ENCODE results near the gene PDE3B. TPM values are rescaled to one million over a fixed set of nuclear protein-coding genes. Genes with fewer than 3 reads are reported as not detected.
"Not testable (repeated sequence)": the region's sequence is repeated elsewhere in the genome, so short reads cannot be mapped to it uniquely, and the experiment has no call there.

Gene PDE3B
- total and polyA plus RNA-seq, 2 donors, result 9.8 to 32.9 TPM

DNA sequence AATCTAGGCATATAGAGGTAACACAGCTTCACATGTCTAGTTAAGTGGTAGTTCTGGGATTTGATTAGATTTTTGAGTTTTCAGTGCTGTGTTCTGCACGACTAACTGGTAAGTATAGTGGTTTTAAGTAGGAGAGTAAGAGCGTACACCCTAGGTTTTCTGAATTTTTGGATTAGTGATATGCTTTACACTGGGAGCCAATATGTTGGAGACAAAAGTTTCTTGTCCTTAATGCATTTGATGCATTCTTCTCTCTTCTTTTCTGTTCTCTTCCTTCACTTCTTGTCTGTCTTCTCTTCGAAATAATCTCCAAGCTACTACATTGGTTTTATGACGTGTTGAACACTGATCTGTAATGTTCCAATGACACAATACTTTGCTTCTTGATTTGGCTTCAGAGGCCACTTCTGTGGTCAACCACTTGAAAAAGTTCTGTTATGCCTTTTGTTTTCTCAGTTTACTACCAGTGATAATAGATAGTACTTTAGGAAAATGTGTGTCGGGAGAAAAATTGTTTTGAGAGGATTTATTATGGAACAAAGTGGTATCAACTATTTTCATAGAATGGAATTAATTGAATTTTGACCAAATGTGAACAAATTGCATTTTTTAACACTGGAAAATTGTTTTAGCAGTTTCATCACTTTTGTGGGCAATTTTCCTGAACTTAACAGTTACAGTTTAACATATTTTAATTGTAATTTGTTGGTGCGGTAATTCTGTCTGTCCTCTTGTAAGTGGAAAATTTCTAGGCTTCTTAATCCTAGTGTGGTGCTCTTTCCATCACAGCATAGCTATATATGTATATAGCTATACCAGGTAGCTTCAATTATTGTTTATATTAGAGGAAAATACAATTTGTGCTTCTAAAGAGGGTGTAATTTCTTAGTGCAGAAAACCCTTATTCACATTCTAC, 2.6 kb downstream of the PDE3B start:
- Histone ChIP-seq H3K36me3 (ENCODE audit: control insufficient read depth in 2 of 2, insufficient read depth in 2 of 2, low read length in 1 of 2) (no peaks in the 10 kb centered on the region), H3K27me3 (ENCODE audit: control insufficient read depth in 2 of 2, insufficient read depth in 1 of 2, low read length in 1 of 2) (peaks cover 2 to 17% of the 10 kb centered on the region in 2 donors), H3K27ac (ENCODE audit: low read depth in 1 of 2, low read length in 1 of 2) (no peak overlapping the region), H3K9me3 (ENCODE audit: control insufficient read depth in 2 of 2, insufficient read depth in 1 of 2, low read length in 1 of 2) (no peaks in the 10 kb centered on the region), H3K4me1 (ENCODE audit: control insufficient read depth in 2 of 2, insufficient read depth in 2 of 2, low read length in 2 of 2) (peaks cover 4 to 9% of the 10 kb centered on the region in 2 donors), H3K4me3 (ENCODE audit: low read length in 2 of 2) (peak overlapping the region; percentile 34 to 80)
- WGBS, result 91% methylated on average over 6 of the region's 6 CpGs
- peak in 1 of 9 donors; percentile 36 for DNase-seq (ENCODE audit: low read depth in 6 of 9, low spot score in 9 of 9)

DNA sequence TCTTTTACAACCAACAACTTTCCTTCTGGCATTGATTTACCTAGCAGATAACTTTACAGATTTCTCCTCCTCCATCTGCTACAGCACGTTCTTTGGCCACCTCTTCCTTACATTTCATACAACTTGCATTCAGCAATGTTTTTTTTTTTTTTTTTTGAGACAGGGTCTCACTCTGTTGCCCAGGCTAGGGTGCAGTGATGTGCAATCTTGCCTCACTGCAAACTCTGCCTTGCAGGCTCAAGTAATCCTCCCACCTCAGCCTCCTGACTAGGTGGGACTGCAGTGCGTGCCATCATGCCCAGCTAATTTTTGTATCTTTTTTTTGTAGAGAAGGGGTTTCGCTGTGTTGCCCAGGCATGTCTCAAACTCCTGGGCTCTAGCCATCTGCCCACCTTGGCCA, 6.5 kb downstream of the PDE3B start:
- H3K4me1 ChIP-seq (ENCODE audit: control insufficient read depth in 2 of 2, insufficient read depth in 2 of 2, low read length in 2 of 2), result no peaks in the 10 kb centered on the region
- H3K27ac ChIP-seq (ENCODE audit: low read depth in 1 of 2, low read length in 1 of 2), result no peak overlapping the region
- DNase-seq (ENCODE audit: low read depth in 6 of 9, low spot score in 9 of 9), result no peak
- H3K27me3 ChIP-seq (ENCODE audit: control insufficient read depth in 2 of 2, insufficient read depth in 1 of 2, low read length in 1 of 2), result peaks cover 2 to 4% of the 10 kb centered on the region in 2 donors
- H3K9me3 ChIP-seq (ENCODE audit: control insufficient read depth in 2 of 2, insufficient read depth in 1 of 2, low read length in 1 of 2), result no peaks in the 10 kb centered on the region
- WGBS, result 97% methylated on average over 3 of the region's 3 CpGs
- no peak overlapping the region for H3K4me3 ChIP-seq (ENCODE audit: low read length in 2 of 2)
- no peaks in the 10 kb centered on the region for H3K36me3 ChIP-seq (ENCODE audit: control insufficient read depth in 2 of 2, insufficient read depth in 2 of 2, low read length in 1 of 2)

DNA sequence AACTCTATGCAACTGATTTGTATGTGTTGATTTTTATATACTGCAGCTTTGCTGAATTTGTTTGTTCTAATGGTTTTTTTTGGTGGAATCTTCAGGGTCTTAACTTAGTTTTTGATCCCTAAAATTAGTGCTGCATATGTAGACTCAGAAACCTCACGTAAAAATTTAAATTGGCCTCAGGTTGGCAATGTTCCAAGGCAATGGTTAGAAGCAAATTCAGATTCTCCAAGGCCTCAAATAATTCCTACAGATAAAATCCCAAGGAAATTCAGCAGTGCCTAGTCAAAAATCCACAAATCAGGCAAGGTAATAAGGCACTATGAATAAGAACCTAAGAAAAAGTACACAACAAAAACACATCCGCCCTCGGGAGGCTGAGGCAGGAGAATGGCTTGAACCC, 9.5 kb downstream of the PDE3B start:
- DNase-seq (ENCODE audit: low read depth in 6 of 9, low spot score in 9 of 9), result no peak

DNA sequence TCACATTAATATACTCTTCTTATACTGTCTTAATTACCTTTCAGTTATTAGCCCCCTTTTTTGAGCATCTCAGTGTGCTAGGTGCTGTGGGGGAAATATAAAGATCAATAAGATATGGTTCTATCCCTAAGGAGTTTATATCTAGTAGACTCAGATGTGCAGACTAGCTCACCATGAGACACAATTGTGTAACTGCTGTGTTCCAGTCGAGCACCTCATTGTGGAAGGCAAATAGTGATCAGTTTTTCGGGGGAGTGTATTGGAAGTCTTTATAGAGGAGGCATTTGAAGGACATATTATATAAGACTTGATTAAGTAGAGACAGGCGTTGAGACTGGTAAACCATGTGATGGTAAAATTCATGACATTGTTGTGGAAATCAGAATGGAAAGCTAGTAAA, 11.8 kb downstream of the PDE3B start:
- H3K36me3 ChIP-seq (ENCODE audit: control insufficient read depth in 2 of 2, insufficient read depth in 2 of 2, low read length in 1 of 2), result no peaks in the 10 kb centered on the region
- WGBS, result 97% methylated on average over 3 of the region's 3 CpGs
- H3K9me3 ChIP-seq (ENCODE audit: control insufficient read depth in 2 of 2, insufficient read depth in 1 of 2, low read length in 1 of 2), result no peaks in the 10 kb centered on the region
- no peak overlapping the region for H3K27ac ChIP-seq (ENCODE audit: low read depth in 1 of 2, low read length in 1 of 2)
- H3K4me1 ChIP-seq (ENCODE audit: control insufficient read depth in 2 of 2, insufficient read depth in 2 of 2, low read length in 2 of 2), result no peaks in the 10 kb centered on the region
- H3K27me3 ChIP-seq (ENCODE audit: control insufficient read depth in 2 of 2, insufficient read depth in 1 of 2, low read length in 1 of 2), result no peaks in the 10 kb centered on the region
- no peak overlapping the region for H3K4me3 ChIP-seq (ENCODE audit: low read length in 2 of 2)
- DNase-seq (ENCODE audit: low read depth in 6 of 9, low spot score in 9 of 9), result no peak

More for the DNA sequence above, 9.5 kb downstream of the PDE3B start:
- WGBS, result 96% methylated on average over 3 of the region's 3 CpGs
- no peak overlapping the region for H3K4me3 ChIP-seq (ENCODE audit: low read length in 2 of 2)
- H3K4me1 ChIP-seq (ENCODE audit: control insufficient read depth in 2 of 2, insufficient read depth in 2 of 2, low read length in 2 of 2), result no peaks in the 10 kb centered on the region
- H3K36me3 ChIP-seq (ENCODE audit: control insufficient read depth in 2 of 2, insufficient read depth in 2 of 2, low read length in 1 of 2), result no peaks in the 10 kb centered on the region
- no peak overlapping the region for H3K27ac ChIP-seq (ENCODE audit: low read depth in 1 of 2, low read length in 1 of 2)
- no peaks in the 10 kb centered on the region for H3K9me3 ChIP-seq (ENCODE audit: control insufficient read depth in 2 of 2, insufficient read depth in 1 of 2, low read length in 1 of 2)
- no peaks in the 10 kb centered on the region for H3K27me3 ChIP-seq (ENCODE audit: control insufficient read depth in 2 of 2, insufficient read depth in 1 of 2, low read length in 1 of 2)

DNA sequence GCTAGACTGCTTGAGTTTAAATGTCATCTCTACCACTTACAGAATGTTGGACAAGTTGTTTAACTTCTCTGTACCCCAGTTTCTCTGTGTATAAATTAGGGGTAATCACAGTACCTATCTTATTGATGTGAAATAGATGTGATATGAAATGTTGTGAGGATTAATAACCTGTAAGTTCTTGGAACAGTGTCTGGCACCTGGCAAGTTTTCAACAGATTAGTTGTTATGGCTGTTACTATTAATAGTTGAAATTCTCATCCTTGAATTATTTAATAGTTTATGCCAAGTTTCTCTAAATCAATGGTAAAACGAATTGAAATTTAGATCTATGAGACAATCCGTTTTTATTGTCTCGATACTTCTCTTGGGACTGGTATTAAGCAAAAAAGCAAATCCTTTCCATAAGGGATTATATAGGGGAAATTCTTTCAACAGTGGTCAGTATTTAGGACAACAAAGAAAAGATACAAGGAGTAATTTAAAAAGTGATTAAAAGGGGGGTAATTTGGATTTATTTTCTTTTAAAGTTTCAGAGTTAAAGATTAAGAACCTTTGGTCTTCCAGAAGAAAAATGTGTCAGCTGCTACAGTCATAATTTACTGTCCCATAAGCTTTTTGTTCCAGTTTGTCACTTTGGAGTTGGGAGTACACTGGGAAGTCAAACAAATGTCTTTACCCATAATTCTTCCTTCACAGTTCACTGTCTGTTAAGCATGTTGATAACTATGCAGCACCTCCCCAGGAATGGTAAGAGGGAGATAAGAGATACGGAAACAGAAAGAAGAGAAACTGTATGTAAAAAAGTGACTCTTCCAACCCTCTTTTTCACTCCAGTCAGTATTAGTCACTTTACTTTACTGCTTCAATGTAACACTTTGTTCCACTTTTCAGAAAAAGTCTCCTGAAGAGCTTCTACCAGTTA, 13.2 kb downstream of the PDE3B start:
- Histone ChIP-seq H3K27ac (ENCODE audit: low read depth in 1 of 2, low read length in 1 of 2) (no peak overlapping the region), H3K27me3 (ENCODE audit: control insufficient read depth in 2 of 2, insufficient read depth in 1 of 2, low read length in 1 of 2) (no peaks in the 10 kb centered on the region), H3K9me3 (ENCODE audit: control insufficient read depth in 2 of 2, insufficient read depth in 1 of 2, low read length in 1 of 2) (no peaks in the 10 kb centered on the region), H3K4me1 (ENCODE audit: control insufficient read depth in 2 of 2, insufficient read depth in 2 of 2, low read length in 2 of 2) (no peaks in the 10 kb centered on the region), H3K4me3 (ENCODE audit: low read length in 2 of 2) (no peak overlapping the region), H3K36me3 (ENCODE audit: control insufficient read depth in 2 of 2, insufficient read depth in 2 of 2, low read length in 1 of 2) (no peaks in the 10 kb centered on the region)
- no peak for DNase-seq (ENCODE audit: low read depth in 6 of 9, low spot score in 9 of 9)
- 94% methylated on average over 4 of the region's 4 CpGs for WGBS

DNA sequence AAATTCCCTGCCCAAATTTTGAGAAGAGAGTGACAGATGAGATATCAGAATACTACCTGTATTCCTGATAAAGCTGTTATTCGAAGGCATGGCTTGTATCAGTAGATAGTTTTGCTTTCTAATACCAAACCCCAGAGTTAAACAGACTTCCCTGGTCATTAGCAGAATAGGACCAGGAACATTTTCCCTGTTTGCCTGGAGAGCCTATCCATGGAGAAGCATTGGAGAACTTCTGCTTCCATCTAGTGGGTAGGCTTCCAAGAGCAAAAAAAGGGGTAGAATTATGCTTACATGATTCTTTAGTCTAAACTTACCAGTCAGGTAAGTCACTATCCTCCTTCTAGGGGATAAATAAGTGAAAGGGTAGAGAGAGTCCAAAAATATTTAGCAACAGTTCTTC, 14.2 kb downstream of the PDE3B start:
- no peaks in the 10 kb centered on the region for H3K36me3 ChIP-seq (ENCODE audit: control insufficient read depth in 2 of 2, insufficient read depth in 2 of 2, low read length in 1 of 2)
- H3K27ac ChIP-seq (ENCODE audit: low read depth in 1 of 2, low read length in 1 of 2), result no peak overlapping the region
- no peak for DNase-seq (ENCODE audit: low read depth in 6 of 9, low spot score in 9 of 9)
- no peaks in the 10 kb centered on the region for H3K9me3 ChIP-seq (ENCODE audit: control insufficient read depth in 2 of 2, insufficient read depth in 1 of 2, low read length in 1 of 2)
- no peaks in the 10 kb centered on the region for H3K4me1 ChIP-seq (ENCODE audit: control insufficient read depth in 2 of 2, insufficient read depth in 2 of 2, low read length in 2 of 2)
- 98% methylated on average over 1 of the region's 1 CpG for WGBS
- H3K27me3 ChIP-seq (ENCODE audit: control insufficient read depth in 2 of 2, insufficient read depth in 1 of 2, low read length in 1 of 2), result no peaks in the 10 kb centered on the region
- H3K4me3 ChIP-seq (ENCODE audit: low read length in 2 of 2), result no peak overlapping the region

DNA sequence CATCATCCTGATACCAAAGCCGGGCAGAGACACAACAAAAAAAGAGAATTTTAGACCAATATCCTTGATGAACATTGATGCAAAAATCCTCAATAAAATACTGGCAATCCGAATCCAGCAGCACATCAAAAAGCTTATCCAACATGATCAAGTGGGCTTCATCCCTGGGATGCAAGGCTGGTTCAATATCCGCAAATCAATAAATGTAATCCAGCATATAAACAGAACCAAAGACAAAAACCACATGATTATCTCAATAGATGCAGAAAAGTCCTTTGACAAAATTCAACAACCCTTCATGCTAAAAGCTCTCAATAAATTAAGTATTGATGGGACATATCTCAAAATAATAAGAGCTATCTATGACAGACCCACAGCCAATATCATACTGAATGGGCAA, 21.3 kb downstream of the PDE3B start:
- not testable (repeated sequence) for H3K4me3 ChIP-seq (ENCODE audit: low read length in 2 of 2); H3K36me3 ChIP-seq (ENCODE audit: control insufficient read depth in 2 of 2, insufficient read depth in 2 of 2, low read length in 1 of 2); H3K4me1 ChIP-seq (ENCODE audit: control insufficient read depth in 2 of 2, insufficient read depth in 2 of 2, low read length in 2 of 2); DNase-seq (ENCODE audit: low read depth in 6 of 9, low spot score in 9 of 9); H3K27ac ChIP-seq (ENCODE audit: low read depth in 1 of 2, low read length in 1 of 2); H3K27me3 ChIP-seq (ENCODE audit: control insufficient read depth in 2 of 2, insufficient read depth in 1 of 2, low read length in 1 of 2); H3K9me3 ChIP-seq (ENCODE audit: control insufficient read depth in 2 of 2, insufficient read depth in 1 of 2, low read length in 1 of 2)
- 97% methylated on average over 3 of the region's 3 CpGs for WGBS

DNA sequence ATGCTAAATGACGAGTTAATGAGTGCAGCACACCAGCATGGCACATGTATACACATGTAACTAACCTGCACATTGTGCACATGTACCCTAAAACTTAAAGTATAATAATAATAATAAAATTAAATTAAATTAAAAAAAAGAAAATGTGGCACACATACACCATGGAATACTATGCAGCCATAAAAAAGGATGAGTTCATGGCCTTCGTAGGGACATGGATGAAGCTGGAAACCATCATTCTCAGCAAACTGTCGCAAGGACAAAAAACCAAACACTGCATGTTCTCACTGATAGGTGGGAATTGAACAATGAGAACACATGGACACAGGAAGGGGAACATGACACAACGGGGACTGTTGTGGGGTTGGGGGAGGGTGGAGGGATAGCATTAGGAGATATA, 23.7 kb downstream of the PDE3B start:
- 95% methylated on average over 4 of the region's 4 CpGs for WGBS
- not testable (repeated sequence) for H3K4me3 ChIP-seq (ENCODE audit: low read length in 2 of 2); H3K9me3 ChIP-seq (ENCODE audit: control insufficient read depth in 2 of 2, insufficient read depth in 1 of 2, low read length in 1 of 2); H3K27me3 ChIP-seq (ENCODE audit: control insufficient read depth in 2 of 2, insufficient read depth in 1 of 2, low read length in 1 of 2); H3K4me1 ChIP-seq (ENCODE audit: control insufficient read depth in 2 of 2, insufficient read depth in 2 of 2, low read length in 2 of 2); H3K36me3 ChIP-seq (ENCODE audit: control insufficient read depth in 2 of 2, insufficient read depth in 2 of 2, low read length in 1 of 2); H3K27ac ChIP-seq (ENCODE audit: low read depth in 1 of 2, low read length in 1 of 2); DNase-seq (ENCODE audit: low read depth in 6 of 9, low spot score in 9 of 9)

DNA sequence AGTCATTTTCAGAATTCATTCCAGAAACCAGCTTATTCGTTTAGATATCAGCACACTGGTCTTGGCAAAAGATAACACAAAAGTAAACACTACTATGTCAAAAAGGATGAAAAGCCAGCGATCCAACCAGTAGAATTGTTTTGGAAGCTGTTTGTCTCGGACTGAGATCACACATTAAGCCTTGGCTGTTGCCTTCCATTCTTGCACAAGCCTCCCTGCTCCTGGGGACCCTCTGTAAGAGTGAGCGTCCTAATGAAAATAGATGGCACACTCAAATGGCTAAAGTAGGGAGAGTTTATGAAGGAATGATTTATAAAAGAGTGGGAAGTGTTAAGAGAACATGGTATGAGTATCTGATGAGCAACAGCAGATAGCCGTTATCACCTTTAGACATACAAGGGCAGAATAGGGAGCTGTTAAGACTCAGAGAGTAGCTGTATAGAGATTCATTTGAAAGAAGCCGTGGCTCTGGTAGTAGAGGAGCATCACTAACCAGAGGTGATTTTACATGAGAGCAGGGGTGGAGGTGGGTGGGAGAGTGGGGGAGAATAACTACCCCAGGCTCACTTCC, 25.2 kb downstream of the PDE3B start:
- 96% methylated on average over 6 of the region's 6 CpGs for WGBS
- no peak overlapping the region for H3K4me3 ChIP-seq (ENCODE audit: low read length in 2 of 2)
- no peaks in the 10 kb centered on the region for H3K36me3 ChIP-seq (ENCODE audit: control insufficient read depth in 2 of 2, insufficient read depth in 2 of 2, low read length in 1 of 2)
- no peak overlapping the region for H3K27ac ChIP-seq (ENCODE audit: low read depth in 1 of 2, low read length in 1 of 2)
- DNase-seq (ENCODE audit: low read depth in 6 of 9, low spot score in 9 of 9), result no peak
- no peaks in the 10 kb centered on the region for H3K27me3 ChIP-seq (ENCODE audit: control insufficient read depth in 2 of 2, insufficient read depth in 1 of 2, low read length in 1 of 2)
- H3K4me1 ChIP-seq (ENCODE audit: control insufficient read depth in 2 of 2, insufficient read depth in 2 of 2, low read length in 2 of 2), result peaks cover 0 to 4% of the 10 kb centered on the region in 2 donors
- no peaks in the 10 kb centered on the region for H3K9me3 ChIP-seq (ENCODE audit: control insufficient read depth in 2 of 2, insufficient read depth in 1 of 2, low read length in 1 of 2)
